Chondrocyte (in vitro differentiated cells): Measurements from ENCODE around the gene HCFC1. TPM values are rescaled to one million over a fixed set of nuclear protein-coding genes. Genes with fewer than 3 reads are reported as not detected.

Experiments used
- DNase-seq: peaks from one replicate; pipeline ENCODE4 v3.0.0; 2021; ENCODE audit warnings: mixed read lengths, low spot score
- H3K27ac Mint-ChIP-seq: one replicate; pipeline ENCODE4 v1.8.0; 2021; ENCODE audit warnings: mild to moderate bottlenecking, moderate library complexity, mixed read lengths; ENCODE audit not compliant: unreplicated experiment
- H3K27me3 Mint-ChIP-seq: 2 replicates; pipeline ENCODE4 v1.8.0; 2021; ENCODE audit warnings: low read depth, mixed read lengths
- H3K36me3 Mint-ChIP-seq: 2 replicates; pipeline ENCODE4 v1.8.0; 2021; ENCODE audit warnings: low read depth, mixed read lengths
- H3K4me1 Mint-ChIP-seq: 2 replicates; pipeline ENCODE4 v1.8.0; 2021; ENCODE audit warnings: low read depth, mild to moderate bottlenecking, mixed read lengths
- H3K4me3 Mint-ChIP-seq: one replicate; pipeline ENCODE4 v1.8.0; 2021; ENCODE audit warnings: mild to moderate bottlenecking, moderate library complexity, mixed read lengths; ENCODE audit not compliant: unreplicated experiment
- H3K9me3 Mint-ChIP-seq: 2 replicates; pipeline ENCODE4 v1.8.0; 2021; ENCODE audit warnings: low read depth, mixed read lengths
- total RNA-seq: library from RNA; stranded (reverse); gene quantifications from 3 replicates; pipeline ENCODE4 v1.2.1, GENCODE V29; 2021
- TF ChIP-seq, protein P1 (sequence below): fragments of 200-600 bp; sonication (generic); IDR thresholded peaks from 2 replicates; pipeline ENCODE4 v1.5.0; 2021; ENCODE audit warnings: antibody characterized with exemption, mild to moderate bottlenecking, moderate library complexity

Gene HCFC1
- total RNA-seq, 1 donor from 2014 or later, result 67.2 TPM

- no peak overlapping the region for H3K27ac Mint-ChIP-seq
- H3K9me3 Mint-ChIP-seq, result no peaks in the 10 kb centered on the region
- no peaks in the 10 kb centered on the region for H3K27me3 Mint-ChIP-seq
- DNase-seq, result peak; percentile 88
- TF ChIP-seq, protein P1, sequence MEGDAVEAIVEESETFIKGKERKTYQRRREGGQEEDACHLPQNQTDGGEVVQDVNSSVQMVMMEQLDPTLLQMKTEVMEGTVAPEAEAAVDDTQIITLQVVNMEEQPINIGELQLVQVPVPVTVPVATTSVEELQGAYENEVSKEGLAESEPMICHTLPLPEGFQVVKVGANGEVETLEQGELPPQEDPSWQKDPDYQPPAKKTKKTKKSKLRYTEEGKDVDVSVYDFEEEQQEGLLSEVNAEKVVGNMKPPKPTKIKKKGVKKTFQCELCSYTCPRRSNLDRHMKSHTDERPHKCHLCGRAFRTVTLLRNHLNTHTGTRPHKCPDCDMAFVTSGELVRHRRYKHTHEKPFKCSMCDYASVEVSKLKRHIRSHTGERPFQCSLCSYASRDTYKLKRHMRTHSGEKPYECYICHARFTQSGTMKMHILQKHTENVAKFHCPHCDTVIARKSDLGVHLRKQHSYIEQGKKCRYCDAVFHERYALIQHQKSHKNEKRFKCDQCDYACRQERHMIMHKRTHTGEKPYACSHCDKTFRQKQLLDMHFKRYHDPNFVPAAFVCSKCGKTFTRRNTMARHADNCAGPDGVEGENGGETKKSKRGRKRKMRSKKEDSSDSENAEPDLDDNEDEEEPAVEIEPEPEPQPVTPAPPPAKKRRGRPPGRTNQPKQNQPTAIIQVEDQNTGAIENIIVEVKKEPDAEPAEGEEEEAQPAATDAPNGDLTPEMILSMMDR, result peak; percentile 69
- H3K36me3 Mint-ChIP-seq, result no peaks in the 10 kb centered on the region
- no peak overlapping the region for H3K4me3 Mint-ChIP-seq
- peaks cover 15% of the 10 kb centered on the region for H3K4me1 Mint-ChIP-seq
These were observed 48.4 kb downstream of the HCFC1 start for GRCh38 chrX:153922932-153923857.

- TF ChIP-seq, protein P1, result no peak
- Mint-ChIP-seq H3K36me3 (no peaks in the 10 kb centered on the region), H3K27me3 (no peaks in the 10 kb centered on the region), H3K4me3 (no peak overlapping the region), H3K27ac (no peak overlapping the region), H3K4me1 (peaks cover 5% of the 10 kb centered on the region), H3K9me3 (no peaks in the 10 kb centered on the region)
- peak; percentile 89 for DNase-seq
These were observed 49.8 kb downstream of the HCFC1 start for GRCh38 chrX:153921511-153922446.

DNA sequence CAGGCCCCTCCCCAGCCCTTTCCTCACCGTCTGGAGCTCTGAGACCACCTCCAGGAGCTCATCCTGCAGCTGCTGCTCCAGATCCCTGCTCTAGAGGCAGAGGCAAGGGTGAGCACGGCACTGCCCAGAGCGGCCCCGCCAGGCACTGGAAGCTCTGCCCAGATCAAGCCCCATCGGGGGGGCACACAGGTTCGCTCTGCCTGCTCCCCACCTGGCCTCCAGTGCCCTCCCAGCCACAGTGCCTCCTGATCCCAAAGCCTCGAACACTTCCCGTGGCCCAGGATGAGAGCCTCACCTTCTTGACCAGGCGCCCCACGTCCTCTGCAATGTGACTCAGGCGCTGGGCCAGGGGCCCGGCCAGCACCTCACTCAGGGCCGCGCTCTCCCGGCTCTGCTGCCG, 50.5 kb downstream of the HCFC1 start:
- H3K4me1 Mint-ChIP-seq, result peaks cover 5% of the 10 kb centered on the region
- H3K4me3 Mint-ChIP-seq, result no peak overlapping the region
- H3K9me3 Mint-ChIP-seq, result no peaks in the 10 kb centered on the region
- no peaks in the 10 kb centered on the region for H3K27me3 Mint-ChIP-seq
- no peak for DNase-seq
- TF ChIP-seq, protein P1, result no peak
- H3K27ac Mint-ChIP-seq, result no peak overlapping the region
- H3K36me3 Mint-ChIP-seq, result no peaks in the 10 kb centered on the region

DNA sequence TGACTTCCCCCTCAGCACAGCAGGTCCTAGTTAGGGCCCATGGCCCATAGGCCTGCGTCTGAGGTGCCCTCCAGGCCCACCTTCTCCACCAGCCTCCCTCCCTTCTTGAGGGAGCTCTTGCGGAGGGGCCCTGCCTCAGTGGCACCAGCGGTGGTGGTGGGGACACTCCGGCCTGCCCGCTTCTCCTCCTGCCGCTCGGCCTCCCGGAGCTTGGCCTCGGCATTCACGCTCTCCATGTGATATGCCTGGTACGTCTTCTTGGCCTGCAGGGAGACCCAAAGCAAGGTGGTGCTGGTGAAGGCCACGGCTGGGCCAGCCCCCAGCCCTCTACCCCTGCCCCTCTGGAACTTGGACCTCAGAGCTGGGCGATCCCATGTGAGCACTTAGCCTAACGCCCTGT, 51.1 kb downstream of the HCFC1 start:
- Mint-ChIP-seq H3K36me3 (no peaks in the 10 kb centered on the region), H3K27ac (no peak overlapping the region), H3K9me3 (no peaks in the 10 kb centered on the region), H3K4me3 (no peak overlapping the region), H3K4me1 (peaks cover 3% of the 10 kb centered on the region), H3K27me3 (no peaks in the 10 kb centered on the region)
- TF ChIP-seq, protein P1, result no peak
- DNase-seq, result no peak

GRCh38 chrX:153919281-153919680, 52.3 kb downstream of the HCFC1 start:
- H3K27ac Mint-ChIP-seq, result no peak overlapping the region
- DNase-seq, result no peak
- H3K36me3 Mint-ChIP-seq, result no peaks in the 10 kb centered on the region
- no peaks in the 10 kb centered on the region for H3K9me3 Mint-ChIP-seq
- TF ChIP-seq, protein P1, result no peak
- no peaks in the 10 kb centered on the region for H3K27me3 Mint-ChIP-seq
- H3K4me1 Mint-ChIP-seq, result peaks cover 2% of the 10 kb centered on the region
- H3K4me3 Mint-ChIP-seq, result no peak overlapping the region
